Effector memory CD4-positive, alpha-beta T cell (primary cell): Measurements from ENCODE around the gene KCNC3.

Experiments
- DNase-seq, 3 donors: peaks; one replicate each; pipeline ENCODE4 v3.0.0-alpha.2; 2020
- H3K27ac ChIP-seq: 2 replicates; pipeline ENCODE4 v1.7.0; 2013; ENCODE audit warnings: mild to moderate bottlenecking, low read length, moderate library complexity; ENCODE audit not compliant: insufficient read depth, poor library complexity, severe bottlenecking
- H3K27me3 ChIP-seq: replicated peaks from 2 replicates; pipeline ENCODE4 v1.7.0; 2013; ENCODE audit warnings: mild to moderate bottlenecking, low read length; ENCODE audit not compliant: insufficient read depth, control insufficient read depth, poor library complexity, severe bottlenecking
- H3K36me3 ChIP-seq: 2 replicates; pipeline ENCODE4 v1.7.0; 2013; ENCODE audit warnings: mild to moderate bottlenecking, low read length, moderate library complexity; ENCODE audit not compliant: control insufficient read depth, insufficient read depth
- H3K4me1 ChIP-seq: 2 replicates; pipeline ENCODE4 v1.7.0; 2013; ENCODE audit warnings: low read length, mild to moderate bottlenecking; ENCODE audit not compliant: control insufficient read depth, insufficient read depth, poor library complexity, severe bottlenecking
- H3K4me3 ChIP-seq: 2 replicates; pipeline ENCODE4 v1.7.0; 2013; ENCODE audit warnings: low read length, low read depth, mild to moderate bottlenecking; ENCODE audit not compliant: insufficient read depth, poor library complexity, severe bottlenecking
- H3K9me3 ChIP-seq: 2 replicates; pipeline ENCODE4 v1.7.0; 2013; ENCODE audit warnings: mild to moderate bottlenecking, low read length, moderate library complexity; ENCODE audit not compliant: control insufficient read depth

The KCNC3 gene

GRCh38 chr19:50327461-50328223, 1.5 kb downstream of the KCNC3 start:
- Histone ChIP-seq H3K9me3 (no peaks in the 10 kb centered on the region), H3K36me3 (no peaks in the 10 kb centered on the region), H3K27me3 (peaks cover 47% of the 10 kb centered on the region), H3K27ac (no peak overlapping the region), H3K4me3 (no peak overlapping the region), H3K4me1 (peaks cover 40% of the 10 kb centered on the region)
- no peak for DNase-seq

- H3K36me3 ChIP-seq = no peaks in the 10 kb centered on the region
- no peak for DNase-seq
- no peak overlapping the region for H3K4me3 ChIP-seq
- H3K4me1 ChIP-seq = peaks cover 36% of the 10 kb centered on the region
- H3K27ac ChIP-seq = no peak overlapping the region
- peaks cover 40% of the 10 kb centered on the region for H3K27me3 ChIP-seq
- no peaks in the 10 kb centered on the region for H3K9me3 ChIP-seq
Observed at GRCh38 chr19:50327013-50327412, 2.2 kb downstream of the KCNC3 start.

GRCh38 chr19:50326101-50326664, 3.0 kb downstream of the KCNC3 start:
- Histone ChIP-seq H3K36me3 (no peaks in the 10 kb centered on the region), H3K27me3 (peaks cover 37% of the 10 kb centered on the region), H3K4me3 (no peak overlapping the region), H3K9me3 (no peaks in the 10 kb centered on the region), H3K27ac (no peak overlapping the region), H3K4me1 (peaks cover 27% of the 10 kb centered on the region)
- no peak for DNase-seq

- Histone ChIP-seq H3K9me3 (no peaks in the 10 kb centered on the region), H3K36me3 (no peaks in the 10 kb centered on the region), H3K4me3 (no peak overlapping the region), H3K4me1 (peaks cover 20% of the 10 kb centered on the region), H3K27me3 (peaks cover 37% of the 10 kb centered on the region), H3K27ac (no peak overlapping the region)
- peak; percentile 38 to 45 (median 44) for DNase-seq
Observed at GRCh38 chr19:50325310-50326100, 3.7 kb downstream of the KCNC3 start.

- peaks cover 25% of the 10 kb centered on the region for H3K27me3 ChIP-seq
- no peaks in the 10 kb centered on the region for H3K36me3 ChIP-seq
Observed at GRCh38 chr19:50324331-50324730, 4.8 kb downstream of the KCNC3 start.

GRCh38 chr19:50323782-50324133, 5.4 kb downstream of the KCNC3 start:
- Histone ChIP-seq H3K4me1 (peaks cover 11% of the 10 kb centered on the region), H3K4me3 (no peak overlapping the region), H3K27ac (no peak overlapping the region), H3K36me3 (no peaks in the 10 kb centered on the region), H3K9me3 (no peaks in the 10 kb centered on the region), H3K27me3 (peaks cover 22% of the 10 kb centered on the region)
- no peak for DNase-seq

More at GRCh38 chr19:50324331-50324730, 4.8 kb downstream of the KCNC3 start:
- Histone ChIP-seq H3K4me1 (peaks cover 11% of the 10 kb centered on the region), H3K27ac (no peak overlapping the region), H3K9me3 (no peaks in the 10 kb centered on the region), H3K4me3 (no peak overlapping the region)
- no peak for DNase-seq

- no peak for DNase-seq
- Histone ChIP-seq H3K36me3 (no peaks in the 10 kb centered on the region), H3K27me3 (peaks cover 22% of the 10 kb centered on the region), H3K27ac (no peak overlapping the region), H3K9me3 (no peaks in the 10 kb centered on the region), H3K4me3 (no peak overlapping the region), H3K4me1 (peaks cover 11% of the 10 kb centered on the region)
Observed at GRCh38 chr19:50322931-50323781, 6.0 kb downstream of the KCNC3 start.

GRCh38 chr19:50322234-50322633, 6.9 kb downstream of the KCNC3 start:
- peaks cover 11% of the 10 kb centered on the region for H3K4me1 ChIP-seq
- no peaks in the 10 kb centered on the region for H3K36me3 ChIP-seq
- H3K27me3 ChIP-seq = peaks cover 15% of the 10 kb centered on the region
- H3K4me3 ChIP-seq = no peak overlapping the region
- H3K9me3 ChIP-seq = no peaks in the 10 kb centered on the region
- no peak overlapping the region for H3K27ac ChIP-seq
- DNase-seq = no peak

- Histone ChIP-seq H3K4me3 (no peak overlapping the region), H3K27me3 (peaks cover 11% of the 10 kb centered on the region)
Observed at GRCh38 chr19:50321831-50322230, 7.3 kb downstream of the KCNC3 start.

More at GRCh38 chr19:50321831-50322230, 7.3 kb downstream of the KCNC3 start:
- DNase-seq = no peak
- no peak overlapping the region for H3K27ac ChIP-seq
- no peaks in the 10 kb centered on the region for H3K36me3 ChIP-seq
- no peaks in the 10 kb centered on the region for H3K9me3 ChIP-seq
- H3K4me1 ChIP-seq = peaks cover 11% of the 10 kb centered on the region
